Kidney glomerular epithelial cell (primary cell): ENCODE results near the gene BMP2K.

Source experiments
- DNase-seq: peaks from one replicate; lab custom pipeline; 2025; lab: John Stamatoyannopoulos, UW

Gene BMP2K

GRCh38 chr4:78764498-78764961 is 11.6 kb upstream of the BMP2K start:
- no peak for DNase-seq

DNA sequence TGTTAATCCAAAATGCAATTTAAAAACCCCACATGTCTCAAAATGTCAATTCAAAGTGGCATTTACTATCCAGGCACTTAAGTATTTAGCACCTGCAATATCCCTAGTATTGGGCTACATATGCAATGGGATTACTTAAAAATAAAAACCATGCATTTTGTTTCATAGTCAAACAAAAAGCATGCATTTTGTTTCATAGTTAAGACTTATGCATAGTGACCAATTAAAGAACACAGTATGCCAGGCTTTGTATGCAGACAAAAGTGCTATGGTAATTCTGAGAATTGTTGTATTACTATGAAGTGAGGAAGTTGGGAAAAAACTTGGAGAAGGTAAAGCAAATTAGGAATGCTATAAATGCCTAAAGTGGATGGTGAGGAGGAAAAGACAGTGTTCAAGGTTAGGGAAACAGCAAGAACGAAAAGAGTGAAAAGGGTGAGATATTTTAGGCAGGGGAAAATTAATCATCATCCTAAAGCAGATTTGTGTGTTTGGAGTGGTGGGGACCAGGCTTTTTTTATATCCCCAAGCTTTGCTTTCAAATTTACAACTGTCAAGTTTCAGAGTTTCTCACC is 10.6 kb upstream of the BMP2K start:
- DNase-seq: no peak

- no peak for DNase-seq
Measured at GRCh38 chr4:78766026-78766425, 10.1 kb upstream of the BMP2K start.

DNA sequence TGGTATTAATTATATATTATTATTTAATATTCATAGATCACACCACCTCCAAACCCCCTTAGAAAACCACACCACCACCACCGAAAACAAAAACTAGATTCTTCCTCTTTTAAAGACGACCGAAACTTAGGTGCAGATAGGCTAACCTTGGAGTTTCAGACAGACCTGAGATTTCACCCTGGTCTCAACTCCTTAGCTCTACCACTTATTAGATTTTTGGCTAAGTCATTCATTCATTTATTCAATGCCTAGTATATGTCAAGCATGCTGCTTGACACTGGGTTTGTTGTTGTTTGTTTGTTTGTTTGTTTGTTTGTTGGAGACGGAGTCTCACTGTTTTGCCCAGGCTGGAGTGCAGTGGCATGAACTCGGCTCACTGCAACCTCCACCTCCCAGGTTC is 9.5 kb upstream of the BMP2K start:
- no peak for DNase-seq

DNA sequence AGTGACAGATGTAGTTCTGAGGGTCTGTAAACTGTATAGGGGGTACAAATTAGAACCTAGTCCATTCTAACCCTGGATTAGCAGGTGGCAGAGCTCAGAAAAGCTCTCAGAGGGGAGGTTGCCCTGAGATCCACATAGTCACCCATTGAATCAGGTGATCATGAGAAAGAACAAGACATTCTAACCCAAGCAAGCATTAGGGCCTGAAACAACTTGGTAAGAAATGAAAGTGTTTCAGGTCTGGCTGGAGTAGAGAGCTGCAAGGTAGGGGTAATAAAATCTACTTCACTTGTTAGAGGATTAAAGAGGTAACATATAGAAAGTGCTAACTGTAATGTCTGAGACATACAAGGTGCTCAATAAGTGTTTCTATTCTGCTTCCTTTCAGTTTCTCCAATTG is 8.8 kb upstream of the BMP2K start:
- no peak for DNase-seq

- no peak for DNase-seq
Measured at GRCh38 chr4:78768452-78769180, 7.5 kb upstream of the BMP2K start.

DNA sequence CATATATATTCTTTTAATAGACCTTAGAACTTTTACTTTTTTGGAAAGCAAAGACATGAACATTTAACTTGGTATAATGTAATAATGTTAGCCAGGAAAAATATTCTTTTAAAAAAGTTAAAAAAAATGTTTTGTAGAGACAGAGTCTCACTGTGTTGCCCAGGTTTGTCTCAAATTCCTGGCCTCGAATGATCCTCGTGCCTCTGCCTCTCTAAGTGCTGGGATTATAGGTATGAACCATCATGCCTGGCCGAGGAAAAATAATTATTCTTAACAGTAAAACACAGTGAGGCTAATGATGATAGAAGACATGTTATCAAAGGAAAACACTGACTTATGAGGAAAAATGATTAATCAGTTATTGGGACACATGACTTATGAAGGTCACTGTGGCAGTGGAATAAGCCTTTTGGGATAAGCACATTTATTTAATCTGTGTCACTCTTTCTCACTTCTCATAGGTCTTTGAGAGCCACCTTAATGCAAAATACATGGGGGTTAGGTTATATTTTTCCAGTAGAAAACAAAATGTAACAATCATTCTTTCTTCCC is 6.0 kb upstream of the BMP2K start:
- DNase-seq: no peak

- no peak for DNase-seq
Measured at GRCh38 chr4:78772526-78773091, 3.5 kb upstream of the BMP2K start.

DNA sequence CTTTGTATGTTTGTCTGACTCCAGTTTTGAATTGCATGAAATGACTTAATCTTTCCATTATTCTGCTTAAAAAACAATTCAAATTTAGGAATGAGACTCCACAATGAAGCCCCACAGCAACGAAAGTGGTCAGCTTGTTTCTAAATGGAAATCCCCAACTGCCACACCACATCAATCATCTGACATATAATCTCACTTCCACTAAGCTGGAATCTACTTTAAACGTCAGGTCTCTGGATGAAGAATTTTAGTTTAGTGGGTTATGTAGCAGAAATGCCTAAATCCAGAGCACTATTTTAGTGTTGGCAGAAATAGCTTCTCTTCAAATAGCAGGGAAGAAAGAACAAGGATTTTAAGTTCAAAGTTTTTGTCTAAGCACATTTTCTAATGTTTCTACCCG is 1.7 kb upstream of the BMP2K start:
- DNase-seq: no peak

DNA sequence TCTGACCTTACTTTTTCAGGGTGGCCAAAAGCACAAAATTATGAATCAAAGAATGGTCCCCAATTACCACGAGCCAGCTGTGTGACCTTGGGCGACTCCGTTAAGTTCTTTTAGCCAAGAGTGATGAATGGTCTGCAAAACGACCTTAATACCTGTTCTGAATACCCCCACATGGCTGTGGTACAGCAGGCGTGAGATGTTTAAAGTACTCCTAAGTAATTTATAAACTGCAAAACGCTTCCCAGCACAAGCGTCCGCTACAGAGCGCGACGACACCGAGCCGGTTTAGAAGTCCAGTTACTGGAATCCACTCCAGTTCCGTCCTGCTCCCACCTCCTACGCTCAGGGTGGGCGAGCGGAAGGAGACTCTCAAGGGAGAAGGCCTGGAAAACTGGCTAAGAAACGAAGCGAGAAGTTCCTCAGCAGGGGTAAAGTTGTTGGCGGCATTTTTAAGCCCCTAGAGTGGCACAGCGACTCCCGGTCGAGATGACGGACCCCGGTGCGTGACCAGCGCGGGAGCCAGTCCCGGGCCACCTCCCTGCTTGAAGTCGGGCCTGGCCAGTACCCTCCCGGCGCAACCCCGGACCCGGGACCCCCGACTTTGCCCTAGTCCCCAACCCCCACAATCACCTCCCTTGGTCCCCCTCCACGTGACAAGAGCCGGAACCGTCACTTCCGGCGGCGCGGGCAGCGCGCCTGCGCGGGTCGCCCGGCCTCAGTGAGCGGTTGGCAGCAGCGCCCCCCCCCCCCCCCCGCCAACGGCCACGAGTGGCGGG is 659 bp upstream of the BMP2K start:
- DNase-seq: peak; percentile 63

DNA sequence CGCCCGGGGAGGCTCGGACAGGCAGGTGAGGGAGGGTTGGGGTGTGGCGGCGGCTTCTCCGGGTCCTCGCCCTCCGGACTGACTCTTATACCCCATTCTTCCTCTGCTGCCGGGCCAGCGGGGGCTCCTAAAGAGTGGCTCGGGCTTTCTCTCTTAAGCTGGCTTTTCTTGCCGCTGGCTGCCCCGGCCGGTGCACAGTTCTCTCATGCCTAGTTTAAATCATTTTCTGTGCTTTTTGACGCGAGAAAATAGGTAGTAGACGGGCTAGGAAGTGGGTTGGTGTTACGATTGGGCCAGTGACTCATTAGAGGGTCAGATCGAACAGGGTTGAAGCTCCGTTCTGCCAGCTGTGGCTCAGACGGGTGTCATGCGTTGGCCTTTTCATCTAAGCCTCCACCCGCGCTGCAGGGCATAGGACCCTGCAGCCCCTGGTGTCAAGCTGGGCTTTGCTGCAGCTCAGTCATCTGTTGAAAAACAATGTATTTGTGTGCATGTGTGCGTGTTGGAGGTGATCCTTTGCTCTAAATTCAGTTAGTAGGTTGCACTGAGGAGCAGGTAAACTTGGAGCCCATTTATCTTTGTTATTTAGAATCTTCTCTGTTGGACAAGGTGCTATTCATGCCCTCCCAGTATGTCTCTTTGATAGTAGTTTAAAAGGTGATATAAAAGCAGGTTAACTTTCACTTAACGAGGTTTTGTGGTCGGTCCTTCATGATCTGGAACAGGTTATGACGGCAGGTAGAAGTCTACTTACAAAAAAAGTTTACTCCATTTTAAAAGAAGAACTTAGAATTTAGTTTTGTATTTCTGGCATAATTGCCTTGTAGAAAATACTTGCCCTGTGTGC is 802 bp downstream of the BMP2K start:
- peak; percentile 31 for DNase-seq

- no peak for DNase-seq
Measured at GRCh38 chr4:78777576-78777940, 1.4 kb downstream of the BMP2K start.

DNA sequence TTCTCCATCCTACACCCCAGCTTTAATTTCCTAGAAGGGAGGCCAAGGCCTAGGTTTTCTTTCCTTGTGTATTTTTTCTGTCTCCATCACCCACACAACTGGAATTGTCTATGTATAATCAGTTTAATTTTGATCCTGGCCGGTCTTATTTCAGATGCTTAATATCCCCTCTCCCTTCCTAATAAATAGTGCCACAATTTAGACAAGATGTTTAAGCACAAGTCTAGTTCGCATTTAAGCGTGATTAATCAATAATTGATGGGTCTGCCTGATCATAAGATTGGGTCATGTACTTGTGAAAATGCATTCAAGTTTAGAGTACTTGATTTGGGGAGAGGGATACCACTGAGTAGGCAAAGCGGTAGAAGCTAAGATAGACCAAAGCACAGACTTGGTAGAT is 2.4 kb downstream of the BMP2K start:
- no peak for DNase-seq

- DNase-seq: no peak
Measured at GRCh38 chr4:78779280-78779679, 3.1 kb downstream of the BMP2K start.

DNA sequence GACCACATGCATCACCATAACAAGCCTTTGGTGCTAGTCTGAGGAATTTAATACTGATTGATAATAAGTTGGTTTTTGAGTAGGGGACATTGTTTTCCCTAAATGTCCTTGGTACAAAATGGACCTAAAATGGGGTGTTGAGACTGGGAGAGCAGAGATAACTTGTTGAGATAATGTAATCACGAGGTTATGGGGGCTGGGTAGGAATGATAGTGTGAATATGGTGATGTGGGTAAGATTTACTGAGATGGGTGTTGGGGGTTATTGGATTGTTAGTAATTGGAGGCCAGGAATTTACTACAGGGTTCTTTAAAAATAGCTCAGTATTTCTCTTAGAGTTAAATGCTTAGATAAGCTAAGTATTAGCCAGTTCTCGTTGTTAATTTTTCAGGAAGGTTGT is 3.9 kb downstream of the BMP2K start:
- no peak for DNase-seq

DNA sequence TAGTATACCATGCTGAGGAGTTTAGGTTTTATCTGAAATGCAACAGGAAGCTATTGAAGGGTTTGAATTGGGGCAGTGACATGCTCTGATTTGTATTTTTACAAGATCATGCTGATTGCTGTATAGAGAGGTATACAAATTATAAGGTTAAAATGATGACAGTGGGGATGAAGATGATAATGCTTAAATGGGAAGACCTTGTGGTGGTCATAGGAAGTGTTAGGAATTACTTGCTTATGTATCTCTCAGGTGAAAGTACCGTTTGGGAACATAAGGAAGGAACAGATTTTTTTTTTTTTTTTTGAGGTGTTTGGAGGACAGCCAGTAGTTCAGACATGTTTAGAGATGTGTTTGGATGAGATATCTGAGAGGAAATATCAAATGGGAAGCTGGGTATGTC is 5.0 kb downstream of the BMP2K start:
- no peak for DNase-seq

DNA sequence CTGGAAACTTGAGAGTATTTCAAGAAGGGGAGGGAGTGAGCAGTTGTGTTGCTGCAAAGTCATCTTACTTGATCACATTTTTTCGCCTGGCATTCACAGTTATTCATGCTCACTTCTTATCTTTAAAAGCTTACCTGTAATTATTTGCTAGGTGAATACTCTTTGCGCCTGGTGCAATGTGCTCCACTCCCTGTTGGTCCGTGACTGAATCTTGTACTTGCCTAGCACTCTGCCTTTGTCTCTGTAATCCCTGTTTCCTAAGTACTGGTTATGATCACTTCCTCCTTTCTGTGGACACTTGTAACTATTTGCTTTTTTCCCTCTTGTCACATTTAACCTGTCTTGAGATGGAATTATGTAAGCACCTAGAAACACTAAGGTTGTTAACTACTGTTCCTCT is 5.8 kb downstream of the BMP2K start:
- no peak for DNase-seq

DNA sequence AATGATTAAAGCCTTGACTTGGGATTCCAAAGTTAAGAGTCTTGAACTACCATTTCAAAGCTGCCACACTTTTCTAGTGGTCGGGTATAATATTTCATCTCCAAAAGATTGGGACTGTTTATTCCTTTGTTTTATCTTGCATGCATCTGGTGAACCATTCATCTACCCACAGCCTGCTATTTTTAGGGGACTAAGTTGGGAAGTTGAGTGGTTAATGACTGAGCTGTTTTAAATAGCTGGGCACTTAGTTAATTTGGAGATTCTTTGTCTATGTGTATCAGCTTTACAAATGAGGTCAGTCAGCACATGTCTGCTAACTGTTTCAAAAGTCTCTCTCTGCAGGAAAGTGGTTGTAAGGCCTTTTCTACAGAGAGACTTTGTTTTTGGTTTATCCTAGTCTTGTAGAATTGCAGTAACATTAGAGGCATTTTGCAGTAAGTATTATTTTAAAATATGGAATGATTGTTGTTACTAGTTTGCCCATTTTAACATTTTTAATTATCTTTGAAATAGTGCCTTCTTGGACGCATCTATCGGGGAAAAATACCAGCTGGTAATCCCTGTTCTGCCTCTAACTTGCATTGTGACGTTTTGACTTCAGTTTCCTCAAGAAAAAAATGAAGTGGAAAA is 8.2 kb downstream of the BMP2K start:
- DNase-seq: peak; percentile 33

DNA sequence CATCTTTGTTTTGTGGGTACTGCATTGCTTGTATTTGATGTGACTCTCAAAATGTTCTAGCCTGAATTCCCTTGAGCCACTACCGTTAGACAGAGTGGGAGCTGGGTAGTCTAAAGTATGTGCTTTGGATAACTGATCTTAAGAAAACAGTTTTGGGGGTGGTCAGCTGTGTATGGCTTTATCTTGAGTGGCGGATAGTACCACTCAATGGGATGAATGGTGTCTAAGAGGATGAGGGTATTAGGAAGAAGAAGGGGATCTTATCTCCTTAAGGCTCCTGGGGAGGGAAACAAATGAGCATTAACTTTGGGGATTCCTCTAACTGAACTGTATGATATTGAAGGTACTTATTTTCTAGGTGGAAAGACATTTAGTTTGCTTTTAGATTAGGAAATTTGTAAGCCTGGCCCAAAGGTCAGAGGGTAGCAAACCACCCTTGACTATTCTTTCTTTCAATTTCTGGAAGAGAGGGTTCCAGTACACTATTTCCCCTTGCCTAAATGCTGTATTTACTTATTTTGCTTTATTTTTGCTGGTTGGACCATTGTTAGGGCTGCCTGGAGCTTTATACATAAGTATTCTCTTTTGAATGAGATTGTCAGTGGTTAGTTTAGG is 11.3 kb downstream of the BMP2K start:
- no peak for DNase-seq

- DNase-seq: peak; percentile 61
Measured at GRCh38 chr4:78788007-78788889, 12.1 kb downstream of the BMP2K start.
